Heart right ventricle (tissue), 16 donors: ENCODE results near the gene MARCKSL1. TPM values are rescaled to one million over a fixed set of nuclear protein-coding genes. Genes with fewer than 3 reads are reported as not detected.
A peak's percentile ranks its signal among the peaks of the same experiment; 100 is the strongest.

Experiments used
- ATAC-seq, 8 donors: fragments of 200-7000 bp; cut with Tn5 transposase; one replicate each; pipeline ENCODE4 v1.9.1; 2020; ENCODE audit warnings: mild to moderate bottlenecking in 8 of 8, moderate library complexity in 8 of 8, moderate number of reproducible peaks in 1 of 8
- DNase-seq, 2 donors: peaks; one replicate each; pipeline ENCODE4 v3.0.0-alpha.2; 2020
- H3K27ac ChIP-seq, 10 donors: fragments of 200-600 bp; sonication (generic) in 2 of 10; one replicate each; pipeline versions ENCODE4 v1.5.0 to v1.8.0; 2020 to 2022; ENCODE audit warnings: mild to moderate bottlenecking in 3 of 10
- H3K27me3 ChIP-seq, 7 donors: fragments of 200-600 bp; one replicate each; pipeline ENCODE4 v1.8.0; 2021 to 2022; ENCODE audit warnings: mild to moderate bottlenecking in 2 of 7
- H3K36me3 ChIP-seq, 9 donors: fragments of 200-600 bp; sonication (generic) in 1 of 9; one replicate each; pipeline versions ENCODE4 v1.5.0 to v1.8.0; 2020 to 2022; ENCODE audit warnings: mild to moderate bottlenecking in 2 of 9
- H3K4me1 ChIP-seq, 9 donors: fragments of 200-600 bp; sonication (generic) in 1 of 9; one replicate each; pipeline versions ENCODE4 v1.5.0 to v1.8.0; 2020 to 2022; ENCODE audit warnings: mild to moderate bottlenecking in 4 of 9
- H3K4me3 ChIP-seq, 10 donors: fragments of 200-600 bp; sonication (generic) in 2 of 10; one replicate each; pipeline versions ENCODE4 v1.5.0 to v1.8.0; 2020 to 2022; ENCODE audit warnings: mild to moderate bottlenecking in 7 of 10, moderate library complexity in 2 of 10
- H3K9me3 ChIP-seq, 11 donors: fragments of 200-600 bp in 10 of 11; sonication (generic) in 2 of 11; one replicate each; pipeline versions ENCODE4 v1.5.0 to v1.8.0; 2013 to 2022; ENCODE audit warnings: mild to moderate bottlenecking in 2 of 11, control low read depth in 1 of 11, moderate library complexity in 1 of 11
- WGBS, 2 donors: extraction: QIAGEN DNeasy Blood & Tissue Kit; methylation state at CpG; one replicate each; pipeline ENCODE4 v1.1.7; 2013; ENCODE audit warnings: inconsistent platforms in 1 of 2; 5-methylcytosine and 5-hydroxymethylcytosine counted together
- intact Hi-C, 10 donors: fragments of 100-400 bp; cut with DNase I; formaldehyde crosslinking; loops; one replicate each; pipeline versions ENCODE4 v1.11.1 to v1.14.2; 2022
- polyA plus RNA-seq, 2 donors: library from polyadenylated mRNA; stranded (reverse); fragments of 200-250 nt; gene quantifications; one replicate each; pipeline ENCODE4 v1.2.3, GENCODE V29; 2013
- total RNA-seq, 10 donors: library from RNA; stranded (reverse); fragmentation: NEBNext Ultra II Directional in 3 of 10; extraction: Animal tissue kit (Norgen Biotek cat#: 25700) in 3 of 10; gene quantifications; one replicate each; pipeline versions ENCODE4 v1.2.1 to v1.2.4, GENCODE V29; 2021 to 2023
- TF ChIP-seq, protein P1 (sequence below), 9 donors: fragments of 200-600 bp; sonication (generic) in 2 of 9; IDR thresholded peaks; one replicate each; pipeline versions ENCODE4 v1.5.0 to v1.8.0; 2021 to 2022; ENCODE audit warnings: antibody characterized with exemption in 9 of 9, mild to moderate bottlenecking in 5 of 9, moderate library complexity in 1 of 9
- donor health status: Arrhythmogenic right ventricular cardiomyopathy.
- donor health status: ischemic (EF 13 %, LVEDD 7.1; RV severe dilation, severe dysfunction).
- donor health status: healthy with polysubstance abuse.
- donor health status: DM: no; HTN: yes; CAD: no.
- donor health status: DM: no; HTN: no; CAD: no.
- donor health status: ischemic (EF 25% LVEDD 6.9; RV normal size, moderate dysfunction).
- donor health status: ischemic (EF 25% LVEDD 5.7; RV mildly dilated, moderate dysfunction).
- donor health status: healthy.
- donor health status: DM: yes; HTN: yes; CAD: no.
- donor health status: Ischemic cardiomyopathy.
- donor health status: ischemic (EF 35%, LVEDD 5.7; RV mildly dilated, moderate dysfunction).
- donor health status: nonischemic (EF 11% LVEDD 7.7; RV severe dilation, severe dysfunction).
- donor health status: DM: yes; HTN: yes; CAD: no.
- donor health status: PGD.
- donor health status: ischemic (EF 29% LVEDD 5.4; RV normal size, mild dysfunction).
- donor health status: nonischemic (EF 23%, LVEDD 6.1; RV moderate dilation, normal function).

The MARCKSL1 gene
- total and polyA plus RNA-seq, 12 donors: 6.3 to 61.1 (median 16.2) TPM

- Histone ChIP-seq H3K9me3 (no peaks in the 10 kb centered on the region), H3K27ac (peak within 1 kb of the TSS; percentile 23 to 91 (median 79)), H3K36me3 (no peaks in the 10 kb centered on the region), H3K4me1 (peaks cover 0 to 48% (median 11%) of the 10 kb centered on the region in 9 donors), H3K27me3 (no peaks in the 10 kb centered on the region), H3K4me3 (peak within 1 kb of the TSS; percentile 66 to 96 (median 80))
- intact Hi-C loops: loop anchor here in 4 of 10 donors (2.0 to 10.0 kb wide), 4 partner anchors 43 to 47 kb away; partner anchors contain the start of gene FAM167B (in 3 of the 4)
- ATAC-seq (peak; percentile 97 to 100 (median 99)), DNase-seq (peak; percentile 95 to 98)
- WGBS, 2 donors: 1% methylated on average over 50 to 63 of the region's 67 CpGs
- TF ChIP-seq, protein P1, sequence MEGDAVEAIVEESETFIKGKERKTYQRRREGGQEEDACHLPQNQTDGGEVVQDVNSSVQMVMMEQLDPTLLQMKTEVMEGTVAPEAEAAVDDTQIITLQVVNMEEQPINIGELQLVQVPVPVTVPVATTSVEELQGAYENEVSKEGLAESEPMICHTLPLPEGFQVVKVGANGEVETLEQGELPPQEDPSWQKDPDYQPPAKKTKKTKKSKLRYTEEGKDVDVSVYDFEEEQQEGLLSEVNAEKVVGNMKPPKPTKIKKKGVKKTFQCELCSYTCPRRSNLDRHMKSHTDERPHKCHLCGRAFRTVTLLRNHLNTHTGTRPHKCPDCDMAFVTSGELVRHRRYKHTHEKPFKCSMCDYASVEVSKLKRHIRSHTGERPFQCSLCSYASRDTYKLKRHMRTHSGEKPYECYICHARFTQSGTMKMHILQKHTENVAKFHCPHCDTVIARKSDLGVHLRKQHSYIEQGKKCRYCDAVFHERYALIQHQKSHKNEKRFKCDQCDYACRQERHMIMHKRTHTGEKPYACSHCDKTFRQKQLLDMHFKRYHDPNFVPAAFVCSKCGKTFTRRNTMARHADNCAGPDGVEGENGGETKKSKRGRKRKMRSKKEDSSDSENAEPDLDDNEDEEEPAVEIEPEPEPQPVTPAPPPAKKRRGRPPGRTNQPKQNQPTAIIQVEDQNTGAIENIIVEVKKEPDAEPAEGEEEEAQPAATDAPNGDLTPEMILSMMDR (IDR thresholded peaks at IDR 0.05): no peak
Observed at GRCh38 chr1:32291708-32292538, 44.1 kb downstream of the MARCKSL1 start, which contains the start of gene HDAC1. Gene HDAC1 (plus strand): TSS chr1:32292083. CDS start chr1:32292170, 87 bp downstream.

DNA sequence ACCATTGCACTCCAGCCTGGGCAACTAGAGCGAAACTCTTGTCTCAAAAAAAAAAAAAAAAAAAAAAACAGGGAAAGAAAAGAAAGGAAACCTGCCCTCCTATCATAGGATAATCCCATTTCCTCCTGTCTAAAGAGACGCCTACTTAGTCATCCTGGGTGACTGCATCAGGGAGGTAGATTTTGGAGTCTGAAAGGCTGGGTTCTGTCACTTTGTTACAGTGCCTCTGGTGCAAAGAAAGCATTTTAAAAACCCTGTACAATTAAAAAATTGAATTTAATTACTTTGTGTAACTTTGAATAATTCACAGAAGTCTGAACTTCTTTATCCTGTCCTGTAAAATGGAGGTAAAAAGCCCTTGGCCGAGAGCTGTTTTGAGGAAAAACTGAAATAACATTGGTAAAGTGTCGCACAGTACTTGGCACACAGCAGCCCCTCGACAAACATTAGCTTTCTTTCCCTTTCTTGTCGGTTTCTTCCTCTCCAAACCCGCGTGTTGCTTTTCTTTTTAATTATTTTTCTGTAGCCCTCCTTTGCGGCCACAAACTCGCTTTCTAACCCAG lies 44.8 kb downstream of the MARCKSL1 start:
- peaks cover 0 to 48% (median 9%) of the 10 kb centered on the region in 9 donors for H3K4me1 ChIP-seq
- peak overlapping the region in 9 of 10 donors; percentile 69 to 96 (median 87) for H3K4me3 ChIP-seq
- H3K27me3 ChIP-seq: no peaks in the 10 kb centered on the region
- ATAC-seq: no peak
- H3K9me3 ChIP-seq: no peaks in the 10 kb centered on the region
- H3K36me3 ChIP-seq: no peaks in the 10 kb centered on the region
- DNase-seq: no peak
- WGBS, 2 donors: 66 to 70% methylated on average over 10 of the region's 10 CpGs
- peak overlapping the region; percentile 23 to 91 (median 79) for H3K27ac ChIP-seq
- intact Hi-C loops: loop anchor here in 4 of 10 donors (2.0 to 10.0 kb wide), 4 partner anchors 42 to 46 kb away; partner anchors contain the start of gene FAM167B (in 3 of the 4)
- TF ChIP-seq, protein P1 (IDR thresholded peaks at IDR 0.05): no peak

DNA sequence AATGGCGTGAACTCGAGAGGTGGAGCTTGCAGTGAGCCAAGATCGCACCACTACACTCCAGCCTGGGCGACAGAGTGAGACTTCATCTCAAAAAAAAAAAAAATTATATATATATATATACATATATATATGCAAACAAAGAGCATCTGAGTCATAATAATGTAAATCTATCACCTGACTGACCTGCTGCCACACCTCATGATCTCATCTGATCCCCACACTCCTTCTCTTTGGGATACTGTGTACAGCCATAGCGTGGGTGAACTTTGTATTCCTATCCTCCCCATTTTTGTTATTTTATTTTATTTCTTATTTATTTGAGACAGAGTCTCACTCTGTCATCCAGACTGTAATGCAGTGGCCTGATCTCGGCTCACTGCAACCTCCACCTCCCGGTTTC lies 46.8 kb downstream of the MARCKSL1 start:
- no peaks in the 10 kb centered on the region for H3K9me3 ChIP-seq
- TF ChIP-seq, protein P1 (IDR thresholded peaks at IDR 0.05): no peak
- H3K36me3 ChIP-seq: no peaks in the 10 kb centered on the region
- ATAC-seq (no peak), DNase-seq (no peak)
- no peak overlapping the region for H3K4me3 ChIP-seq
- peaks cover 0 to 31% (median 9%) of the 10 kb centered on the region in 9 donors for H3K4me1 ChIP-seq
- intact Hi-C loops: no loop called here
- no peaks in the 10 kb centered on the region for H3K27me3 ChIP-seq
- no peak overlapping the region for H3K27ac ChIP-seq
- 97 to 99% methylated on average over 7 of the region's 7 CpGs for WGBS, 2 donors

- WGBS, 2 donors: 94 to 96% methylated on average over 4 of the region's 4 CpGs
- TF ChIP-seq, protein P1 (IDR thresholded peaks at IDR 0.05): no peak
- no peak for ATAC-seq
Observed at GRCh38 chr1:32286763-32287162, 49.3 kb downstream of the MARCKSL1 start.

More at GRCh38 chr1:32286763-32287162, 49.3 kb downstream of the MARCKSL1 start:
- Histone ChIP-seq H3K27me3 (no peaks in the 10 kb centered on the region), H3K9me3 (no peaks in the 10 kb centered on the region), H3K27ac (no peak overlapping the region), H3K4me3 (no peak overlapping the region), H3K4me1 (peaks cover 0 to 12% (median 0%) of the 10 kb centered on the region in 9 donors), H3K36me3 (no peaks in the 10 kb centered on the region)
- DNase-seq: no peak
- intact Hi-C loops: no loop called here
